H9 (cell line): ENCODE results near the gene BTBD6. TPM values are rescaled to one million over a fixed set of nuclear protein-coding genes. Genes with fewer than 3 reads are reported as not detected.

ENCODE experiments used
- DNase-seq: peaks from one replicate; pipeline ENCODE4 v3.0.0-alpha.2; 2017
- H2AFZ ChIP-seq: one replicate; pipeline ENCODE4 v1.6.1; 2013; ENCODE audit warnings: mild to moderate bottlenecking, low read length, control low read depth, moderate library complexity
- H2AK5ac ChIP-seq: 2 replicates; pipeline ENCODE4 v1.6.1; 2013; ENCODE audit warnings: low read length, control low read depth, mixed read lengths; ENCODE audit not compliant: insufficient read length
- H2BK120ac ChIP-seq: one replicate; pipeline ENCODE4 v1.6.1; 2013; ENCODE audit warnings: low read depth, mild to moderate bottlenecking, low read length, control low read depth, inconsistent platforms; ENCODE audit not compliant: poor library complexity, severe bottlenecking
- H2BK12ac ChIP-seq: 2 replicates; pipeline ENCODE4 v1.6.1; 2013; ENCODE audit warnings: low read length, control low read depth, mixed read lengths, low read depth; ENCODE audit not compliant: insufficient read length
- H2BK15ac ChIP-seq: 2 replicates; pipeline ENCODE4 v1.6.1; 2013; ENCODE audit warnings: low read depth, low read length, control low read depth
- H2BK20ac ChIP-seq: one replicate; pipeline ENCODE4 v1.6.1; 2013; ENCODE audit warnings: low read depth, mild to moderate bottlenecking, low read length, control low read depth, inconsistent platforms; ENCODE audit not compliant: poor library complexity, severe bottlenecking
- H2BK5ac ChIP-seq: 2 replicates; pipeline ENCODE4 v1.6.1; 2013; ENCODE audit warnings: low read length, control low read depth, mixed read lengths; ENCODE audit not compliant: insufficient read length
- H3K14ac ChIP-seq: 2 replicates; pipeline ENCODE4 v1.6.1; 2013; ENCODE audit warnings: low read length, control low read depth; ENCODE audit not compliant: insufficient read depth
- H3K18ac ChIP-seq: 2 replicates; pipeline ENCODE4 v1.6.1; 2013; ENCODE audit warnings: low read depth, mild to moderate bottlenecking, mixed read lengths, low read length, control low read depth; ENCODE audit not compliant: insufficient read length
- H3K23ac ChIP-seq: 2 replicates; pipeline ENCODE4 v1.6.1; 2013; ENCODE audit warnings: low read length, control low read depth, mixed read lengths, low read depth; ENCODE audit not compliant: insufficient read length
- H3K23me2 ChIP-seq: 2 replicates; pipeline ENCODE4 v1.6.1; 2013; ENCODE audit warnings: low read depth, mild to moderate bottlenecking, mixed read lengths, low read length, control low read depth; ENCODE audit not compliant: insufficient read length, poor library complexity, severe bottlenecking
- H3K27ac ChIP-seq: 2 replicates; pipeline ENCODE4 v1.5.1; 2013; ENCODE audit warnings: low read length, control low read depth, mixed read lengths, low read depth; ENCODE audit not compliant: insufficient read length
- H3K27me3 ChIP-seq: 2 replicates; pipeline ENCODE4 v1.6.1; 2013; ENCODE audit warnings: low read length, control low read depth, inconsistent platforms; ENCODE audit not compliant: insufficient read depth
- H3K4ac ChIP-seq: 2 replicates; pipeline ENCODE4 v1.6.1; 2013; ENCODE audit warnings: low read depth, mild to moderate bottlenecking, control low read depth, inconsistent platforms, low read length, moderate library complexity
- H3K4me1 ChIP-seq: 2 replicates; pipeline ENCODE4 v1.6.1; 2013; ENCODE audit warnings: low read length, control low read depth, inconsistent platforms; ENCODE audit not compliant: insufficient read depth
- H3K4me2 ChIP-seq: 2 replicates; pipeline ENCODE4 v1.6.1; 2013; ENCODE audit warnings: low read length, control low read depth, mixed read lengths; ENCODE audit not compliant: insufficient read length, insufficient read depth
- H3K56ac ChIP-seq: 2 replicates; pipeline ENCODE4 v1.6.1; 2013; ENCODE audit warnings: low read depth, mild to moderate bottlenecking, mixed read lengths, low read length, control low read depth; ENCODE audit not compliant: insufficient read length
- H3K79me1 ChIP-seq: 2 replicates; pipeline ENCODE4 v1.6.1; 2013; ENCODE audit warnings: low read depth, mild to moderate bottlenecking, moderate library complexity, low read length, control low read depth, inconsistent platforms; ENCODE audit not compliant: insufficient read depth, poor library complexity, severe bottlenecking
- H3K79me2 ChIP-seq: 2 replicates; pipeline ENCODE4 v1.6.1; 2013; ENCODE audit warnings: low read length, control low read depth, inconsistent platforms; ENCODE audit not compliant: insufficient read depth
- H3K9ac ChIP-seq: 2 replicates; pipeline ENCODE4 v1.6.1; 2013; ENCODE audit warnings: low read length, control low read depth, mixed read lengths; ENCODE audit not compliant: insufficient read length; ENCODE audit errors: extremely low read depth
- H3K9me3 ChIP-seq: one replicate; pipeline ENCODE4 v1.6.1; 2013; ENCODE audit warnings: low read depth, low read length, inconsistent platforms; ENCODE audit not compliant: control insufficient read depth
- H3T11ph ChIP-seq: one replicate; pipeline ENCODE4 v1.6.1; 2013; ENCODE audit warnings: mild to moderate bottlenecking, low read length, control low read depth, inconsistent platforms
- H4K20me1 ChIP-seq: one replicate; pipeline ENCODE4 v1.6.1; 2013; ENCODE audit not compliant: control insufficient read depth, insufficient read length, insufficient read depth
- H4K5ac ChIP-seq: 2 replicates; pipeline ENCODE4 v1.6.1; 2013; ENCODE audit warnings: low read depth, mild to moderate bottlenecking, mixed read lengths, low read length, control low read depth; ENCODE audit not compliant: insufficient read length
- H4K8ac ChIP-seq: replicated peaks from 2 replicates; pipeline ENCODE4 v1.6.1; 2013; ENCODE audit warnings: low read length, control low read depth, mixed read lengths, low read depth; ENCODE audit not compliant: insufficient read length
- H4K91ac ChIP-seq: 2 replicates; pipeline ENCODE4 v1.6.1; 2013; ENCODE audit warnings: low read depth, mild to moderate bottlenecking, moderate library complexity, mixed read lengths, low read length, control low read depth; ENCODE audit not compliant: insufficient read length
- H3K27ac Mint-ChIP-seq, 3 experiments: 2 replicates in 2 of 3; 3 replicates in 1 of 3; pipeline ENCODE4 v1.8.0; 2020 to 2021; ENCODE audit warnings: mixed read lengths in 3 of 3, mild to moderate bottlenecking in 1 of 3, moderate library complexity in 1 of 3
- H3K27me3 Mint-ChIP-seq: 2 replicates; pipeline ENCODE4 v1.8.0; 2021; ENCODE audit warnings: low read depth, mild to moderate bottlenecking, moderate library complexity, mixed read lengths
- H3K36me3 Mint-ChIP-seq, 3 experiments: 2 replicates in 2 of 3; 3 replicates in 1 of 3; pipeline ENCODE4 v1.8.0; 2020 to 2021; ENCODE audit warnings: low read depth in 3 of 3, mixed read lengths in 3 of 3; ENCODE audit not compliant: insufficient read depth in 1 of 3
- H3K4me1 Mint-ChIP-seq, 2 experiments: 2 replicates each; pipeline ENCODE4 v1.8.0; 2020; ENCODE audit warnings: mixed read lengths in 2 of 2
- H3K4me3 Mint-ChIP-seq, 2 experiments: 2 replicates in 1 of 2; 3 replicates in 1 of 2; pipeline ENCODE4 v1.8.0; 2020 to 2021; ENCODE audit warnings: mild to moderate bottlenecking in 2 of 2, mixed read lengths in 2 of 2, moderate library complexity in 1 of 2
- H3K9me3 Mint-ChIP-seq, 2 experiments: 2 replicates in 1 of 2; 3 replicates in 1 of 2; pipeline ENCODE4 v1.8.0; 2020; ENCODE audit warnings: mild to moderate bottlenecking in 2 of 2, mixed read lengths in 2 of 2, moderate library complexity in 1 of 2
- WGBS: extraction: QIAGEN DNeasy Blood & Tissue Kit; methylation state at CpG from one replicate; pipeline ENCODE4 v1.1.7; 2013; ENCODE audit warnings: missing lambda C conversion rate, low lambda C conversion rate, mixed read lengths; ENCODE audit not compliant: insufficient read length; ENCODE audit errors: extremely low coverage; 5-methylcytosine and 5-hydroxymethylcytosine counted together
- total RNA-seq: library from RNA; stranded (reverse); gene quantifications from 2 replicates; pipeline ENCODE4 v1.2.1, GENCODE V29; 2021
- TF ChIP-seq, protein P1 (sequence below): fragments of 200-600 bp; sonication (generic); conservative IDR thresholded peaks from 3 replicates; pipeline ENCODE4 v1.8.0; 2021; ENCODE audit warnings: antibody characterized with exemption, mild to moderate bottlenecking

BTBD6 gene
- total RNA-seq, 1 experiment from 2014 or later: 23.3 TPM

DNA sequence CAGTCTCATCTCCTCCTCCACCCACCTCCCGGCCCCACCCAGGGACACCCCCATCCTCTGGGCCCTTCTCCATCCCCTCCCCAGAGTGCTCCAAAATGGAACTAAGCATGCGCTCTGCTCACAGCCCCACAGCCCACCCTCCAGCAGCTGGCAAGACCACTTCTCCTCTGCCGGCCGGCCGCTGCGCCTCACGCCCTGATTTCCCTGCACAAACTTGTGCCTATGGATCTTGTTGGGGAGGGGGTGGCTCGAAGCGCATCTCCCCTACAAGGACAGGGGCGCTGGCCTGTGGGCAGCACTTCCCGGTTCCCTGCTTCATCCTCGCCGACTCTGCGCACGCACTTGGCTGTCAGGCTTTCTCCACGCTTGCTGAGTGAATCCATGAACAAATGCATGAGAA, 47.7 kb upstream of the BTBD6 start:
- H3K4me1 ChIP-seq: no peaks in the 10 kb centered on the region; the same call in 1 of the 2 replicates
- peaks cover 3 to 6% of the 10 kb centered on the region in 2 experiments for H3K4me1 Mint-ChIP-seq
- no peaks in the 10 kb centered on the region for H3K9me3 Mint-ChIP-seq

More for the DNA sequence above, 47.7 kb upstream of the BTBD6 start:
- Histone ChIP-seq H2AK5ac (no peak overlapping the region), H3K79me2 (no peaks in the 10 kb centered on the region), H2AFZ (no peak overlapping the region), H3K79me1 (no peaks in the 10 kb centered on the region), H3T11ph (no peak overlapping the region), H3K27me3 (no peaks in the 10 kb centered on the region; the same call in 1 of the 2 replicates), H3K4me2 (no peak overlapping the region), H2BK120ac (no peak overlapping the region), H2BK15ac (no peak overlapping the region), H3K4ac (no peak overlapping the region), H2BK20ac (no peak overlapping the region), H3K27ac (no peak overlapping the region), H3K23ac (no peak overlapping the region), H2BK12ac (no peak overlapping the region), H3K9ac (no peak overlapping the region), H3K14ac (no peak overlapping the region), H4K8ac (no peak overlapping the region), H3K18ac (no peak overlapping the region), H4K20me1 (no peaks in the 10 kb centered on the region), H3K9me3 (no peaks in the 10 kb centered on the region), H3K56ac (no peak overlapping the region), H3K23me2 (no peaks in the 10 kb centered on the region), H2BK5ac (no peak overlapping the region), H4K91ac (no peak overlapping the region), H4K5ac (no peak overlapping the region)
- H3K36me3 Mint-ChIP-seq: no peaks in the 10 kb centered on the region
- H3K27me3 Mint-ChIP-seq: peaks cover 30% of the 10 kb centered on the region
- H3K27ac Mint-ChIP-seq: no peak overlapping the region
- no peak for DNase-seq
- TF ChIP-seq, protein P1, sequence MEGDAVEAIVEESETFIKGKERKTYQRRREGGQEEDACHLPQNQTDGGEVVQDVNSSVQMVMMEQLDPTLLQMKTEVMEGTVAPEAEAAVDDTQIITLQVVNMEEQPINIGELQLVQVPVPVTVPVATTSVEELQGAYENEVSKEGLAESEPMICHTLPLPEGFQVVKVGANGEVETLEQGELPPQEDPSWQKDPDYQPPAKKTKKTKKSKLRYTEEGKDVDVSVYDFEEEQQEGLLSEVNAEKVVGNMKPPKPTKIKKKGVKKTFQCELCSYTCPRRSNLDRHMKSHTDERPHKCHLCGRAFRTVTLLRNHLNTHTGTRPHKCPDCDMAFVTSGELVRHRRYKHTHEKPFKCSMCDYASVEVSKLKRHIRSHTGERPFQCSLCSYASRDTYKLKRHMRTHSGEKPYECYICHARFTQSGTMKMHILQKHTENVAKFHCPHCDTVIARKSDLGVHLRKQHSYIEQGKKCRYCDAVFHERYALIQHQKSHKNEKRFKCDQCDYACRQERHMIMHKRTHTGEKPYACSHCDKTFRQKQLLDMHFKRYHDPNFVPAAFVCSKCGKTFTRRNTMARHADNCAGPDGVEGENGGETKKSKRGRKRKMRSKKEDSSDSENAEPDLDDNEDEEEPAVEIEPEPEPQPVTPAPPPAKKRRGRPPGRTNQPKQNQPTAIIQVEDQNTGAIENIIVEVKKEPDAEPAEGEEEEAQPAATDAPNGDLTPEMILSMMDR: no peak
- no peak overlapping the region for H3K4me3 Mint-ChIP-seq
- no CpG with 5 or more reads among the region's 16 CpGs for WGBS
